Measurements from ENCODE around the gene SNAP91.

Gene SNAP91

DNA sequence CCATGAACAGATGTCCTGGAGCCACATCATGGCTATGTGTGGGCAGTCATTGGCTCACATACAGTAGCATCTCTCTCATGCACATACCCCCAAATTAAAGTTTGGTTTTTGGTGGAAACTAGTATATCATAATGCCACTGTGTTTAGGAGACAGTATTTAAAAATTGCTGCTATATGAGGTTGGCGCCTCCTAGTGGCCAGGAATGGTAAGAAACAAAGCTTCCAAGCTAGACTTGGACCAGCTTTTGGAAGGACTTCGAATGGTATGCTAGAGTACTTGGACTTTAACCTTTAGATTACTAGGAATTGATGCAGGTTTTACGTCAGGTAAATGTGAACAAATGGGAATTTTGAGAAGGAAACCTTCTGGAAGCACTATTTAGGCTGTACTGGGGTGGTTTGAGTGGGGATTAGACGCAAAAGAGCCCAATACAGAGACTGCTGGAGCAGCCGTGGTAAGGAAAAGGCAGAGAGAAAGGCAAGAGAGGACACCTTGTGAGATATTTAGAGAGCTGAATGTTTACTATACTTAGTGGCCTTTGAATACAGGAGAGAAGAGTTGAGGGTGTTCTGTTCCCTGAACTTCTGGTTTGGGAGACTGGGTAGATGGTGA lies 172.8 kb downstream of the SNAP91 start:
- TF ChIP-seq, protein P1, sequence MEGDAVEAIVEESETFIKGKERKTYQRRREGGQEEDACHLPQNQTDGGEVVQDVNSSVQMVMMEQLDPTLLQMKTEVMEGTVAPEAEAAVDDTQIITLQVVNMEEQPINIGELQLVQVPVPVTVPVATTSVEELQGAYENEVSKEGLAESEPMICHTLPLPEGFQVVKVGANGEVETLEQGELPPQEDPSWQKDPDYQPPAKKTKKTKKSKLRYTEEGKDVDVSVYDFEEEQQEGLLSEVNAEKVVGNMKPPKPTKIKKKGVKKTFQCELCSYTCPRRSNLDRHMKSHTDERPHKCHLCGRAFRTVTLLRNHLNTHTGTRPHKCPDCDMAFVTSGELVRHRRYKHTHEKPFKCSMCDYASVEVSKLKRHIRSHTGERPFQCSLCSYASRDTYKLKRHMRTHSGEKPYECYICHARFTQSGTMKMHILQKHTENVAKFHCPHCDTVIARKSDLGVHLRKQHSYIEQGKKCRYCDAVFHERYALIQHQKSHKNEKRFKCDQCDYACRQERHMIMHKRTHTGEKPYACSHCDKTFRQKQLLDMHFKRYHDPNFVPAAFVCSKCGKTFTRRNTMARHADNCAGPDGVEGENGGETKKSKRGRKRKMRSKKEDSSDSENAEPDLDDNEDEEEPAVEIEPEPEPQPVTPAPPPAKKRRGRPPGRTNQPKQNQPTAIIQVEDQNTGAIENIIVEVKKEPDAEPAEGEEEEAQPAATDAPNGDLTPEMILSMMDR (IDR thresholded peaks at IDR 0.05; ENCODE audit: unreplicated experiment in 3 of 3) = peak; percentile 51 to 63 (median 57)
- Mint-ChIP-seq H3K27ac (no peak overlapping the region), H3K27me3 (ENCODE audit: low read depth) (no peaks in the 10 kb centered on the region), H3K4me1 (no peaks in the 10 kb centered on the region), H3K4me3 (no peak overlapping the region), H3K36me3 (ENCODE audit: low read depth) (no peaks in the 10 kb centered on the region), H3K9me3 (peaks cover 7% of the 10 kb centered on the region)

DNA sequence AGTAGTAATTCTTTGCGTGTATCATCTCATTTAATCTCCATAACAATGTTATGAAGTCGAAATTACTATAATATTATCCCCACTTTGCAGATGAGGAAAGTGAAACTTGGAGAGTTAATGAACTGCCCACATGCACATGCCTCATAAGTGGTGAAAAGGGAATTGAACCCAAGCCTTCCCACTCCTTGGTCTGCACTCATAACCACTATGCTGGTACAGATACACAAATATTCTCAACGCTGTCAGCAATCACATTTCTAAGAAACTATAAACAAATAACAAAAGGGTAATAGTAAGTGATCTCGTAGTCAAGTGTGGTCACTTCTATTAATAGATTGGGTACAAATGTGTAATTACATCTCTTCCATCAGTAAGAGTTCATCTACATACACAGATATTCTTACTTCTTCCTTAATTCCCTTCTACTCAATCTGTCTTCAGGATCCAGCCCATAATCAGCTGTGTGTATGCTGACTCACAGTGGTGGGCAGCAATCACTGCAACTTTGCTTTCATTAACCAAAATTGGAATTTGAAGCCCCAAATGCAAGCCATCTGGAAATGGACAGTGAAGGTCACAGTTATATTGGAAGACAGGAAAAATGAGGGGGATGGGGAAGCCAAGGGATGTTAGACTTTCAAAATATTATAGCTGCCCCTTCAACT lies 190.0 kb downstream of the SNAP91 start:
- H3K4me1 Mint-ChIP-seq = peaks cover 10% of the 10 kb centered on the region
- no peaks in the 10 kb centered on the region for H3K9me3 Mint-ChIP-seq
- H3K27ac Mint-ChIP-seq = no peak overlapping the region
- no peak overlapping the region for H3K4me3 Mint-ChIP-seq
- TF ChIP-seq, protein P1 (IDR thresholded peaks at IDR 0.05; ENCODE audit: unreplicated experiment in 3 of 3) = peak in 2 of 3 experiments; percentile 26 to 33
- peaks cover 7% of the 10 kb centered on the region for H3K27me3 Mint-ChIP-seq (ENCODE audit: low read depth)
- no peaks in the 10 kb centered on the region for H3K36me3 Mint-ChIP-seq (ENCODE audit: low read depth)

DNA sequence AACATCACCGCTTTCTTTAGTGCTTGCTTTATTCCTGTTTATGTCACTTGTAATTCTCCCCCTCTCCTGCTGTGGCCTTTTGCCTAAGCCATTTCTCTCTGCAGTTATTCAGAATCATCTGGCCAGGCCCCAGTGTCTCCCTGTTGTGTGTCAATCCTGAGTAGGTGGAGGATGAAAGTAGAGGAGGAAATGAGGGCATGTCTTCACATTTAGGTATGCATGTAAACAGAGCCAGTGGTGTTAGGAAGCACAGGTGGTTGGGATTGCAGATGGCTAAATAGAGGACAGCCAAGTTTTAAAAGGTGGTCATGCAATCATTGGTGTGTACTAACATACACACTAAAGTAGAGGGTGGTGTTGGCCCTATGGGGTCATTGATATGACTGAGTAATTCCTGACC lies 191.4 kb downstream of the SNAP91 start:
- no peak overlapping the region for H3K4me3 Mint-ChIP-seq
- H3K36me3 Mint-ChIP-seq (ENCODE audit: low read depth) = no peaks in the 10 kb centered on the region
- no peak overlapping the region for H3K27ac Mint-ChIP-seq
- peaks cover 23% of the 10 kb centered on the region for H3K4me1 Mint-ChIP-seq
- no peaks in the 10 kb centered on the region for H3K27me3 Mint-ChIP-seq (ENCODE audit: low read depth)
- TF ChIP-seq, protein P1 (IDR thresholded peaks at IDR 0.05; ENCODE audit: unreplicated experiment in 3 of 3) = no peak
- H3K9me3 Mint-ChIP-seq = no peaks in the 10 kb centered on the region

DNA sequence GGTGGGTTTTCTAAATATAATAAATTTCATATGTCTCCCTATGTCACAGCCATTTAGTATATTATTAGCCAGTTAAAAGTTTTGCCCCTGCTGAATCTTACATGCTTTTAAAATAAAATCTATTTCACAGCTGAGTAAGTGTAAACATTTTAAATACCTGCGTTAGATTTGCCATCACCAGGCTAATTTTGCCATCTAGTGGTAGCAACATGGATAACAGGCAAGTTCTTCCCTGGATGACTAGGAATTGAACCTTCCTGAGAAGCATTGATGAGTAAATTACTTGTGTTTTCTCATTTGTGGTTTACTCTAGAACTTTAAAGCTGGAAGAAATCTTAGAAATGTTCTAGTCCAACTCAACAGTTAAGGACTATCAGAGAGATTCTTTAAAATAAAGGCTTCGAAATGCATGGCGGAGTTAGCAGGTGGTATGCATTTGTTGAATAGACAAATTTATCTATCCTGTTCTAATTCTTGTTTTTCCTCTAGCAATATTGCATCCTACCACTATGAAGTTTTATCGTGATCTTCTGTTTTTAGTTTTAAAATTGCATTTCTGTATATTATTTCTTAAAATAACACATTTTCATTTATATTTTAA lies 193.9 kb downstream of the SNAP91 start:
- Mint-ChIP-seq H3K4me1 (peaks cover 38% of the 10 kb centered on the region), H3K27ac (peak overlapping the region; percentile 28 to 91 (median 35)), H3K36me3 (ENCODE audit: low read depth) (no peaks in the 10 kb centered on the region), H3K27me3 (ENCODE audit: low read depth) (peaks cover 3% of the 10 kb centered on the region), H3K9me3 (no peaks in the 10 kb centered on the region), H3K4me3 (peak overlapping the region; percentile 49 to 91 (median 80))
- TF ChIP-seq, protein P1 (IDR thresholded peaks at IDR 0.05; ENCODE audit: unreplicated experiment in 3 of 3) = peak; percentile 88 to 92 (median 91)

DNA sequence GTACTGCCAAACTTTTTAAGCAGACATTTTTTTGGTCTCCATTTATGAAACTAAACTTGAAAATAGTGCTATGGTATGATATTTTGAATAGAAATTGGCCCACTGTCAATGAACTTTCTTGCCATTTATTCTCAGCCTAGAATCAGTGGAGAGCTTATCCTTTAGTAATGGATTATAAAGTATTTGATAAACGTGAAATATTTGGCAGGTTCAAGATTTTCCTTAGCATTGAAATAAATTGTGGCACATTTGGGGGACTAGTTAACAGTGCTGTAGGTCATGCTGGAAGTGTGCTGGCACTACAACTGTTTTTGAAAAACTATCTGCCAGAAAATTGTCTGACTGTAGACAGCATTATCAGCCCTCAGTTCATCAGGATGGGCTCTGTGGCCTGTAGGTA lies 194.4 kb downstream of the SNAP91 start:
- peak overlapping the region in 2 of 3 experiments; percentile 35 to 91 for H3K4me3 Mint-ChIP-seq
- H3K27ac Mint-ChIP-seq = peak overlapping the region; percentile 28 to 91 (median 35)
- H3K4me1 Mint-ChIP-seq = peaks cover 38% of the 10 kb centered on the region
- no peaks in the 10 kb centered on the region for H3K9me3 Mint-ChIP-seq
- TF ChIP-seq, protein P1 (IDR thresholded peaks at IDR 0.05; ENCODE audit: unreplicated experiment in 3 of 3) = no peak
- H3K27me3 Mint-ChIP-seq (ENCODE audit: low read depth) = peaks cover 3% of the 10 kb centered on the region
- no peaks in the 10 kb centered on the region for H3K36me3 Mint-ChIP-seq (ENCODE audit: low read depth)

Data from nephron (organoid).